GM18861 (cell line): ENCODE results near the gene ZNF267.
"Not testable (repeated sequence)": the region's sequence is repeated elsewhere in the genome, so short reads cannot be mapped to it uniquely, and the experiment has no call there.

Experiments used
- ATAC-seq: cut with Tn5 transposase; IDR thresholded peaks from one replicate; pipeline ENCODE4 v1.9.1; 2021; ENCODE audit not compliant: unreplicated experiment

The ZNF267 gene

GRCh38 chr16:31873556-31874365, at the start of gene ZNF267:
ZNF267 (plus strand) TSS chr16:31873807; CDS start chr16:31873967, 160 bp downstream.
- peak; percentile 28 for ATAC-seq

GRCh38 chr16:31833047-31833446, 40.6 kb upstream of the ZNF267 start:
- ATAC-seq = no peak

- ATAC-seq = not testable (repeated sequence)
Measured at GRCh38 chr16:31836396-31836795, 37.2 kb upstream of the ZNF267 start.

GRCh38 chr16:31842864-31843263, 30.7 kb upstream of the ZNF267 start:
- no peak for ATAC-seq

GRCh38 chr16:31848572-31848971, 25.0 kb upstream of the ZNF267 start:
- ATAC-seq = not testable (repeated sequence)

GRCh38 chr16:31853291-31853690, 20.3 kb upstream of the ZNF267 start:
- no peak for ATAC-seq

- ATAC-seq = no peak
Measured at GRCh38 chr16:31860508-31860907, 13.1 kb upstream of the ZNF267 start.

GRCh38 chr16:31861455-31861854, 12.2 kb upstream of the ZNF267 start:
- ATAC-seq = no peak

- ATAC-seq = no peak
Measured at GRCh38 chr16:31862761-31863160, 10.8 kb upstream of the ZNF267 start.

- no peak for ATAC-seq
Measured at GRCh38 chr16:31868164-31868563, 5.4 kb upstream of the ZNF267 start.

GRCh38 chr16:31868691-31869167, 4.9 kb upstream of the ZNF267 start:
- peak; percentile 37 for ATAC-seq

- peak; percentile 44 for ATAC-seq
Measured at GRCh38 chr16:31869511-31870201, 4.0 kb upstream of the ZNF267 start.

GRCh38 chr16:31870809-31871208, 2.8 kb upstream of the ZNF267 start:
- ATAC-seq = no peak

GRCh38 chr16:31871510-31871909, 2.1 kb upstream of the ZNF267 start:
- ATAC-seq = no peak

GRCh38 chr16:31872201-31872600, 1.4 kb upstream of the ZNF267 start:
- no peak for ATAC-seq

GRCh38 chr16:31874366-31875111, 932 bp downstream of the ZNF267 start:
- ATAC-seq = peak; percentile 23

- no peak for ATAC-seq
Measured at GRCh38 chr16:31875112-31875803, 1.7 kb downstream of the ZNF267 start.

- ATAC-seq = no peak
Measured at GRCh38 chr16:31875928-31876547, 2.4 kb downstream of the ZNF267 start.

GRCh38 chr16:31876951-31877828, 3.6 kb downstream of the ZNF267 start:
- peak; percentile 56 for ATAC-seq
